Femur (tissue), 1 donor: ENCODE data around the gene CA12.
A peak's percentile ranks its signal among the peaks of the same experiment; 100 is the strongest.

Experiments
- DNase-seq: peaks from one replicate; pipeline ENCODE4 v3.0.0-alpha.2; 2017

CA12 gene

DNA sequence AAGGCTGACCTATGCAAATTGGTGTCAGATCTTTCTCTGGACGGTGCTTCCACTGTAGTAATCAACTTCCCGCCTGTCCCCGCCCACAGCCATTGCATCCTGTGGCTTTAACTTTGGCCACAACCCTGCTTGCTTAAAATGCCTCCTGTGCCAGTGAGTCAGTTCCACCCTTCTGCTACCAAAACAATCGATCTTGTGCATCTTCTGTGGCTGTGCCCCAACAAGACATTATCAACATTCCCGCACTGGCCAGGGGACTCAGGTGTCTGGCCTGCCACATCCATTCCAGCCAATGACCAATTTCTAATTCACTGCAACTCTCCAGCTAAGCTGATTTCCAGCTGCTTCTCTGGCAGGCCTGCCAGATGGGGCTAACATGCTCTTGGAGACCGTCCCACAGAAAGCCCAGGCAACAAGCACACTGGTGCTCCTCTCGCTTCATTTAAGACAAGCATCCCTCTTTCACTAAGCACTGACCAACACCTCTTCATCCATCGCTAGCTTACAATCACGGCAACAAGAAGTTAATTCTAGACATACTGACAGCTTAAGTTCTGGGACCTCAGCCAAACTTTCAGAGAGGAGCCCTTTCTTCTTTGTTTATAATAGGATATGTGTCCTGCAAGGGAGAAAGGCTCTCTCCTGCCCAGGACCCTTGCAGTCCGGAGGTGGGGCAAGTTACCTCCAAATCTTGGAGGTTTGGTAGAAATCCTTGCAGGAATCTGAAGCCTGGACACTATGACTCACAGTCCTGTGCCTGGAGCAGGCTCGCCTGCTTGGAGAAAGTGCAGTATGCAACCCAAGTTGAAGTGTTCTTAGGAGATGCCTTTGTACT lies 6.7 kb downstream of the CA12 start:
- peak; percentile 76 for DNase-seq

DNA sequence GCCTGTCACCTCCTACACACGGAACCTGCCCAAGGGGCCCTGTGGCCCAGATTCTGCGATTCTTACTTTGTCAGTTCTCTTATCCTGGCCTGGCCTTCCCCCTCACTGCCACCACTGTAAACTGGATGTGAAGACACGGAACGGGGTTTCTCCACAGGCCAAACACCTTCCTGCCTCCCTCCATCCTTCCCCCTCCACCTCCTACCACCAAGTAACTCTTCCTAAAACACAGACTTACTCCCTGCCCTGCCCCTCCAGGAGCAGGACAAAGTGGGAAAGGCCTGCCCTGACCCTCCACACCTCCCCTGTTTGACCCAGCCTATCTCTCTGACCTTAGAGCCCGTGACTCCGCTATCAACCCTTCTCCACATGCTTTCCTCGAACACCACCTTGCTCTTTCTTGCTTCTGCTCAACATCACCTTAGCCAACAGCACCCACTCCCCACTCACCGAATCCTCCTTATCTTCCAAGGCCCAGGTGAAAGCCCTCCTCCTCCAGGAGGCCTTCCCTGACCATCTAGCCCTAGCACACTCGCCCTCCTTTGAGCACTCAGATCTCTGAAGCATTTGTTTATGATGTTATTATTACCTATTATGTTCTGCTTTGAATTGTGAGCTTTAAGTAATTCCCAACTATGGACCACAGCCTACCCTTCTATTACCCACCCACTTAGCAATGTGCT lies 7.6 kb downstream of the CA12 start:
- no peak for DNase-seq

DNA sequence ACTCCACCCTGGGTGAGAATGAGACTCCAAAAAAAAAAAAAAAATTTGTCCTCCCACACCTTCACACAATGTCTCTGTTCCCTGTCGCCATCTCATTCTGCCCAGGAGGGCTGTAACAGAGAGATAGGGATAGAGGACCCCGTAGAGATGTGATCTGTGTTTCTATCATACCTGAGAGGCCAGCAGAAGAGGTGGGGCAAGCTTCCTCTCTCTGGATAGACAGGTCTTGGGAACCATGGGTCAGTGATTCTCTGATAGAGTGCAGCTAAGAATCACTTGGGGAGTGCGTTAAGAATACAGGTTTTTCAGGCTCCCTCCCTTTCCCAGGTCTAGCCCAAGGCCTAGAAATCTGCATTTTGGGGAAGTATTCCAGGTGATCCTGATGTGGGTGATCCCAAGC lies 8.3 kb downstream of the CA12 start:
- DNase-seq: no peak

DNA sequence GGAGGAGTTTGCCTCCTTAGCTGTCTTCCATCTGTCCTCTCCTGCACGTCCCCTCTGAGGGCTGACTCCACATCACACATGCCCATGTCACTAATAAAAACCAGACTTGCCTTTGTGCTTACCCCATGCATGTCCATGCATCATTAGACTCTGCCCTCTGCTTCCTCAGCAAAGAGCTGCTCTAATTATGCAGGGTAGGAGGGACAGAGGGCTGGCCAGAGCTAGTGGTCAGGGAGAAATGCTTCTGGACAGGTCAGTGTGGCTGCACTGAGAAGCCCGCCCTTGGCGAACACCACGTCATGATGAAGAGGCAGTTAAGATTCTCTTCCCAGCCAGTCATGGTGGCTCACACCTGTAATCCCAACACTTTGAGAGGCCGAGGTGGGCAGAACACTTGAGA lies 8.9 kb downstream of the CA12 start:
- no peak for DNase-seq

- no peak for DNase-seq
These were observed 9.5 kb downstream of the CA12 start for GRCh38 chr15:63372018-63372705.

GRCh38 chr15:63371297-63371918 lies 10.2 kb downstream of the CA12 start:
- DNase-seq: no peak

- no peak for DNase-seq
These were observed 10.9 kb downstream of the CA12 start for GRCh38 chr15:63370764-63371163.

DNA sequence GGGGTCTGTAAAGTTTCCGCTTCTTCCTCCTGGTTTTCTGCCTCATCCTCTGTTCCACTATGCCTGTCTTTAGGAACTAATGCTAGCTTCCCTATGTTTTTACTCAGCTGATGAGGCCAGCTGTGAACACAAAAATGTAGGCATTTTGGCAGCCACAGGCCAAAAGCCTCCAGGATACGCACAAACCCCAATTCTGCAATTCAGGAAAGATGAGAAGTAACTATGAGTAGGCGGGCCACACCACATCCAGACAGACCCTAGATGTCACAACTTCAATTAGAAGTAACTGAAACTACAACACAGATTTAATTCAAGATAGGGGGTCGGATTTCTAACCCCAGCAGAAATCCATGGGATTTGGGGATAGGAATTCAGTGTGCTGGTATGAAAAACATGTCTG lies 11.9 kb downstream of the CA12 start:
- DNase-seq: no peak

GRCh38 chr15:63369296-63369695 lies 12.3 kb downstream of the CA12 start:
- no peak for DNase-seq

DNA sequence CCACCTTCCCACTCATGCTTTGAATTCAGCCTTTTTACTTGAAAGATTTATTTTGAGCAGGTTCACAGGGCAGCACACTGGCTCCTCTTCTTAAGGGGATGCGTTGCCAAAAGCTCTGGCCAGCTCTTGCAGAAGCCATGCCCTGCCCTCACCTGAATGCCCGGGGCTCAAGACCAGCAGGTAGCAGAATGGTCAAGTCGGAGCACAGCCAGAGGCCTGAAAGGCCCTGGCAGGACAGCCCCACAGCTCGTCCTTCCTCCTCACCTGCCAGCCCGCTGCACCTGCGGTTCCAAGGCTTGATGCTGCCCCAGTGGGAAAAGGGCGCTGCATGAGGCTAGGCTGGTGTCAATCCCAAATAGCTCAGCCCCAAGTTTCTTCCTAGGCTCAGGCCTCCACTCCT lies 13.1 kb downstream of the CA12 start:
- DNase-seq: no peak

DNA sequence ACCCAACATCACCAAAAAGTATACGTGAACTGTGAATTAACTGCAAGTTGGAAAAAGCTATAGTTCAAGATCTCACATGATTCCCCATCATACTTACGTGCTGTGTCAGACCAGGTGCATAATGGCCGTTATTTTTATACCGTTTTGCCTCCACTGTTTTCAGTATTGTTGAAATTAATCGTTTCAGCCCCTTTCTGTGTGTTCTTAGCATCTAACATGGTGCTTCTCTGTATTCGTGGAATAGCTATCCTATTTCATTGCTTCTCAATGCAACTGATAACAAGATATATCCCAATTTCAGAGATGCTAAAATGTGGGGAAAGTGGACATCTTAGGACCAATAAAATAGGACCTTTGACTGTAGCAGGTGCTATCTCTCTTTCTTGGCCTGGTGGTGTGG lies 13.7 kb downstream of the CA12 start:
- no peak for DNase-seq

DNA sequence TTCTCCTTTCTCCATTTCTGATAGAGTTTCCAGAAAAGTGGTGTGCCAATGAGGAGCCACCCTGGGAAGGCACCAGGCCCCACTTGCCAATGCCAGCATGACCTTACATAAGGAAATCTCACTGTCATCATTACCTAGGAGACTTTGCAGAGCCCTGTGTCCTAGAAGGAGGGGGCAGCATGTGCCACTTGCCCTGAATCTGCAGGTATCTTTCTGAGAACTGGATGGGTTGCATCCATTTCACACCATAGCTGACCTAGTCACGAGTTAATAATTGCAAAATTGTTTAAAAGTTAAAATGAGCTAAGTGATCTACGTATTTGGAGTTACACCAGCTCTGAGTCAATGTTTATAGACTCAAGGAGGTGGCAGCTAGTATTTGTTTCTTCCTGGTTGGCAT lies 14.3 kb downstream of the CA12 start:
- no peak for DNase-seq

- no peak for DNase-seq
These were observed 15.2 kb downstream of the CA12 start for GRCh38 chr15:63366451-63366850.

GRCh38 chr15:63365273-63365680 lies 16.4 kb downstream of the CA12 start:
- no peak for DNase-seq

- DNase-seq: no peak
These were observed 17.0 kb downstream of the CA12 start for GRCh38 chr15:63364399-63365272.

DNA sequence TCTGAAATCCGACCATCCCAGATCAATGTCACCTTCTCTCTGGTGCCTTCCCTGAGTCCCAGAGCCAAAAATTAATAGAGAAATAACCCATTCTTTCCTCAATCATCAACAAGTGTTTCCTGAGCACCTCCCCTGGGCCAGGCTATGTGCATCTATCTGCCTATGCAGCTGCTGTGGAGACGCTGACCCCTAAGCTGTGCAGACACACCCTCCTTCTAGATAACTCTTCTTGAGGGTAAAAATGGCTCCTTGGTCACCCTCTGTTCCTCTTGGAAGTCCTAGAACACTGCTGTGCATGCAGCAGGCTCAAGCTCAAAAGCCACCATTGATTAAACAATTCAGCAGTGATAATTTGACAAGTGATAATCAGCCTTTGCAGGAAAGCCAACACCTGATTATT lies 18.4 kb downstream of the CA12 start:
- DNase-seq: no peak

DNA sequence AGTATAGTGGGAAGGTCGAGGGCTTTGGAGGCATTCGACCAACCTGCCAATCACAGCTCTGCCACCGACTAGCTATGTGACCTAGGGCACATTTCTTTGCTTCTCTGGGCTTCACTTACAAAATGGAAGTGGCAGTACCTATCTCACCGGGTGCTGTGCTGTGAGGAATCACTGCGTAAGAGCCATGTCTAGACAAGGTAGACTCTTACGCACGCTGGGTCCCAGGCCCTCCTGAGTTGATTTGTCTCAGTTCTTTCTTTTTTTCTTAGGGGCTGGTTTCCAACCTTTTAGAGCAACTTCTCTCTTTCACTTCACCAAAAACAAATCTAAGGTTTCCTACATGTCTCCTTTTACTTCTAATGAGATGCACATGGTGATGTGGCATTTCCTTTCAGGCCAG lies 18.8 kb downstream of the CA12 start:
- DNase-seq: no peak

- DNase-seq: no peak
These were observed 19.4 kb downstream of the CA12 start for GRCh38 chr15:63362196-63362595.

GRCh38 chr15:63360170-63360569 lies 21.5 kb downstream of the CA12 start:
- no peak for DNase-seq

DNA sequence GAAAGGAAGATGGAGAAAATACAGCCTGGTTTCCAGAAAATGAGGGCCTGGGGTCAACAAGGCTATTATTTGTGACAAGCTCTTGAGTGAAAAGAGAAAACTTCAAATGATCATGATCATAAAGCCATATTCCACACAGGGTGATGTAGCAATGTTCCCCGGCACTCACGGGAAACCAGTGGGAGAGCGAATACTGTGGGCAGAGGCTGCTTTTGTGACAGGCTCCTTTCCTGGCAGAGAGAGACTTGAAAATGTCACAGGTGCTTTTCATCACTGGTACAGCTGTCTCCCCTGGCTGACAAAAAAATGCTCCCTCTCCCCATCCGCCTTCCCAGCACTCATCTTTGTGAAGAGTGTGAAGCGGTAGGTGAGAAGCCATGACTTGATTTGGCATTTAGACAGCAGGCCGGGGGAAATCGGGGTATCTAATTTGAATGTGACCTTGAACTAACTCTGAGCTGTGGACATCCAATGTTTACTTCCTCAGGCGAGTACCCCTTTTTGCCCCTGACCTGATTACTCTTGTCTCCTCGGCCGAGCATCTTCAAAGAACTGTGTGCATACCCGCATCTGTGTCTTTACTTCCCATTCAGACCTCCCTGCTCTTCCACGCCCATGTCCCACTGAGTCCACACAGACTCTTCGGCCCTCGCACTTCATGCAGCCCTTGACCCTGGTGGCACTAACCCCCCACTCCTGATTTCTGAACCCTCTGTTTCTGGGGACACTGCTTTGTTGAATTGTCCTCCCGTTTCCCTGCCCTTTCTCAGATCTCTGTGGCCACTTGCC lies 23.2 kb downstream of the CA12 start:
- DNase-seq: no peak

- no peak for DNase-seq
These were observed 23.9 kb downstream of the CA12 start for GRCh38 chr15:63357731-63358130.

- DNase-seq: no peak
These were observed 24.6 kb downstream of the CA12 start for GRCh38 chr15:63357061-63357460.
